ENCODE data around the gene WNT2B. TPM values are rescaled to one million over a fixed set of nuclear protein-coding genes. Genes with fewer than 3 reads are reported as not detected.

Gene WNT2B
- total RNA-seq, 4 donors from 2014 or later = 2.8 to 4.8 (median 3.6) TPM

GRCh38 chr1:112576240-112576639, 67.5 kb downstream of the WNT2B start:
- H3K9me3 ChIP-seq = no peaks in the 10 kb centered on the region
- H3K4me3 ChIP-seq = no peak overlapping the region
- no peak overlapping the region for H3K27ac ChIP-seq
- TF ChIP-seq, protein P1, sequence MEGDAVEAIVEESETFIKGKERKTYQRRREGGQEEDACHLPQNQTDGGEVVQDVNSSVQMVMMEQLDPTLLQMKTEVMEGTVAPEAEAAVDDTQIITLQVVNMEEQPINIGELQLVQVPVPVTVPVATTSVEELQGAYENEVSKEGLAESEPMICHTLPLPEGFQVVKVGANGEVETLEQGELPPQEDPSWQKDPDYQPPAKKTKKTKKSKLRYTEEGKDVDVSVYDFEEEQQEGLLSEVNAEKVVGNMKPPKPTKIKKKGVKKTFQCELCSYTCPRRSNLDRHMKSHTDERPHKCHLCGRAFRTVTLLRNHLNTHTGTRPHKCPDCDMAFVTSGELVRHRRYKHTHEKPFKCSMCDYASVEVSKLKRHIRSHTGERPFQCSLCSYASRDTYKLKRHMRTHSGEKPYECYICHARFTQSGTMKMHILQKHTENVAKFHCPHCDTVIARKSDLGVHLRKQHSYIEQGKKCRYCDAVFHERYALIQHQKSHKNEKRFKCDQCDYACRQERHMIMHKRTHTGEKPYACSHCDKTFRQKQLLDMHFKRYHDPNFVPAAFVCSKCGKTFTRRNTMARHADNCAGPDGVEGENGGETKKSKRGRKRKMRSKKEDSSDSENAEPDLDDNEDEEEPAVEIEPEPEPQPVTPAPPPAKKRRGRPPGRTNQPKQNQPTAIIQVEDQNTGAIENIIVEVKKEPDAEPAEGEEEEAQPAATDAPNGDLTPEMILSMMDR (IDR thresholded peaks at IDR 0.05) = no peak
- TF ChIP-seq POLR2AphosphoS5 (IDR thresholded peaks at IDR 0.05) = no peak
- TF ChIP-seq POLR2A (IDR thresholded peaks at IDR 0.05) = no peak
- TF ChIP-seq EP300 (IDR thresholded peaks at IDR 0.05) = no peak
- no peaks in the 10 kb centered on the region for H3K27me3 ChIP-seq
- no peak for ATAC-seq
- 78 to 100% methylated on average over 1 of the region's 3 CpGs for WGBS, 2 donors (ENCODE audit: low coverage in 1 of 2)
- H3K36me3 ChIP-seq = peaks cover 3 to 97% of the 10 kb centered on the region in 2 donors
- no peaks in the 10 kb centered on the region for H3K4me1 ChIP-seq

Other genes with a start within 250 kb of the WNT2B start
- 10 to 100 TPM; 15.5 to 37.0 (median 24.6) TPM for gene CTTNBP2NL, start 112.8 kb upstream of the WNT2B start, total RNA-seq
- 10 to 100 TPM; 18.2 to 34.1 (median 19.9) TPM for gene ST7L, start 110.2 kb downstream of the WNT2B start, total RNA-seq
- gene CAPZA1, start 110.9 kb downstream of the WNT2B start, total RNA-seq = 10 to 100 TPM; 65.7 to 93.7 (median 84.1) TPM
- gene MOV10, start 165.7 kb downstream of the WNT2B start, total RNA-seq = 10 to 100 TPM; 13.4 to 25.3 (median 18.8) TPM
- gene RHOC, start 198.2 kb downstream of the WNT2B start, total RNA-seq = 100 to 1,000 TPM; 183 to 354 (median 240) TPM
- gene PPM1J, start 206.4 kb downstream of the WNT2B start, total RNA-seq = 1 to 10 TPM in 2 of 4 donors, under 1 TPM in 2; 0.35 to 2.8 (median 1.7) TPM

Measured in gastroesophageal sphincter (tissue), 4 donors.